GM06990 (cell line): ENCODE data around the gene HSD17B8.

Experiments used
- DNase-seq: peaks from one replicate; pipeline ENCODE4 v3.0.0-alpha.2; 2011; ENCODE audit not compliant: insufficient read length; ENCODE audit errors: extremely low read depth
- H3K27me3 ChIP-seq: replicated peaks from 2 replicates; pipeline ENCODE4 v1.6.0; 2011; ENCODE audit warnings: low read length; ENCODE audit not compliant: control insufficient read depth, insufficient read depth
- H3K36me3 ChIP-seq: 2 replicates; pipeline ENCODE4 v1.5.1; 2011; ENCODE audit warnings: low read length; ENCODE audit not compliant: control insufficient read depth, insufficient read depth
- H3K4me3 ChIP-seq: replicated peaks from 2 replicates; pipeline ENCODE4 v1.5.1; 2011; ENCODE audit warnings: low read depth, mild to moderate bottlenecking, control low read depth, low read length
- CTCF ChIP-seq: IDR thresholded peaks from 2 replicates; pipeline ENCODE4 v1.5.1; 2011; ENCODE audit warnings: low read length, control low read depth, mild to moderate bottlenecking, inconsistent platforms; ENCODE audit not compliant: insufficient read depth, poor library complexity, severe bottlenecking

Gene HSD17B8

DNA sequence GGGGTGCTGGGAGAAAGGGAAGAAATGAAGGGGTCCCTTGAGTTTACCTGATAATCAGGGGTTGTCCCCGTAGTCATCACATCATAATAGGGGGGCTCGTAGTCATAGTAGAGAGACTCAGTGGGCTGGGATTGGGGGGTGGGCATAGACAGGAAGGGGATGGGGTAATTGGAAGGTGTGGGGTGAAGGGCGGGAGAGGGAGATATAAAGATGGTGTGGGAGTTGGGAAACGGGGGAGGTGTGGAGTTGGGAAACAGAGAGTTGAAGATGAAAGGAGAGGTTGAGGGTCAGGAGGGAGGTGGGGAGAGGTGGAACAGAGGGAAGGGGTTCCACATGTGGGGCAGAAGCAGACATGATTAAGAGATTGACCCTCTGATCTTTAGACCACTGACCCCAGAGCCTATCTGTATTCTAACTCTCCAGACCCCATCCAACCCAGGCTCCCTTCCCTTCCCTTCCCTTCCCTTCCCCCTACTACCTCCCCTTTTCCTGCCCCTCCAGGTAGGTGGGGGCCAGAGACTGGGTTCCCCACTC is 18.7 kb upstream of the HSD17B8 start:
- Histone ChIP-seq H3K4me3 (no peak overlapping the region), H3K36me3 (no peaks in the 10 kb centered on the region), H3K27me3 (no peaks in the 10 kb centered on the region; the same call in 1 of the 2 replicates)
- no peak for DNase-seq
- no peak for TF ChIP-seq CTCF

GRCh38 chr6:33187809-33188208 is 16.6 kb upstream of the HSD17B8 start:
- no peak for DNase-seq
- Histone ChIP-seq H3K4me3 (no peak overlapping the region), H3K27me3 (peaks cover 3% of the 10 kb centered on the region), H3K36me3 (no peaks in the 10 kb centered on the region)
- TF ChIP-seq CTCF, result no peak

DNA sequence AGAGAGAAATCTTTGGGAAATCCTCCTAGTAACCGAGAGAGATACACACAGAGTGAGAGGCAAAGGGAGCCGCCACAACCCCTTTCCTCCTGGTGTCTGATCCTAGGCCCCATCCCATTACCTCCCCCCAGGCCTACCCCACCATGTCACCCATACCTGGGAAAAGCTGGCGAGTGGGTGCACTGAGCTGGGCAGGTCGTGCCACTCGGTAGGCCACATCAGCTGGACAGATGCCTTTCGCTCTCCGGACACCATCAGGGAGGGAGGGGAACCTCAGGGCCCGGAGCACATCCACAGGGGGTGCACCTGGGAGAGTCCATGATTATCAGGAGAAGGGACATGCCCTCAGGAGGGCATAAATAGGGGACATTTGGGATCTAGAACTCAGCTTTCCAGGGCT is 15.3 kb upstream of the HSD17B8 start:
- DNase-seq, result no peak
- TF ChIP-seq CTCF, result no peak
- H3K4me3 ChIP-seq, result no peak overlapping the region
- H3K27me3 ChIP-seq, result peaks cover 3% of the 10 kb centered on the region
- H3K36me3 ChIP-seq, result peaks cover 1% of the 10 kb centered on the region; the same call in 1 of the 2 replicates

DNA sequence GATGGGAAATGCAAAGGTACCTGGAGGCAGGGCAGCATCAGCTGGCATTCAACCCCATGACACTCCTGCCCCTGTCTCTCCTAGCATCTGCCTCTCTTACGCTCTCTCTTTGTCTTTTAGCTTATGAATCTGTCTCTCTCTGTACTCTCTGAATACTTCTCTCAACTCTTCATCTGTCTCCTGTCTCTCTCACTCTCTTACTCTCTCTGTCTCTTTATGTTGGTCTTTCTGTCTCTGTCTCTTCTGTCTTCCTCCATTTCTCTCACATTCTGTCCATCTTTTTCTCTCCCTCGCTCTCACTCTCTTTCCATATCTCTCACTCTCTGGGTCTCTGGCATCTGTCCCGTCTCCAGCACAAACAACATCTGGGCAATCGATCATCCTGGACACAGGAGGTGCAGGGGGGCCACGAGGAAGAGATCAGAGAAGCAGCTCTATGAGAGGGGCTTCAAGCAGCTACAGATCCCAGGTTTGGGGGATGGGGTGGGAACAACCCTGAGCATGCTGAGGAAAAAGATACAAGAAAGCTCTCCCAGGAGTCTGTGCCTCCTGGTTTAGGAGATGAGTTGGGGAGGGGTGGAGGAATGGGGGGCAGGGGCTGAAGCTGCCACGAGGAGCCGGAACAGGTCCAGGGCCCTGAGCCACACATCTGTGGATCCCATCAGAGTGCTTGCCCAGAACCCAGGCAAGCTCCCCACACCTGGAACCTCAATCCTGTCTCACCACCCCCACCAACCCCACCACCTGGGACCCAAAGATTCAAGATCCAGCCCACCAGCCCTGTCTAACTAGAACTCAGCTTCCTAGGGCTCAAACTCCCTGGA is 14.6 kb upstream of the HSD17B8 start:
- Histone ChIP-seq H3K27me3 (peaks cover 3% of the 10 kb centered on the region), H3K4me3 (no peak overlapping the region), H3K36me3 (peaks cover 7% of the 10 kb centered on the region)
- no peak for DNase-seq
- TF ChIP-seq CTCF, result no peak

GRCh38 chr6:33190504-33191107 is 13.8 kb upstream of the HSD17B8 start:
- TF ChIP-seq CTCF, result no peak
- peaks cover 3% of the 10 kb centered on the region for H3K27me3 ChIP-seq
- DNase-seq, result no peak
- H3K36me3 ChIP-seq, result peaks cover 10% of the 10 kb centered on the region
- no peak overlapping the region for H3K4me3 ChIP-seq
